HEK293 (cell line): ENCODE data around the gene SELENOI.

Source experiments
- ZIC2 ChIP-seq: fragments of 450-650 bp; formaldehyde crosslinking; IDR thresholded peaks from 2 replicates; pipeline ENCODE4 v1.5.1; 2016; ENCODE audit warnings: missing biosample characterization, missing genetic modification characterization
- ZNF2 ChIP-seq: fragments of 450-650 bp; formaldehyde crosslinking; IDR thresholded peaks from 2 replicates; pipeline ENCODE4 v1.5.1; 2016; ENCODE audit warnings: missing biosample characterization, missing genetic modification characterization
- ZNF76 ChIP-seq: fragments of 450-650 bp; formaldehyde crosslinking; IDR thresholded peaks from 2 replicates; pipeline ENCODE4; 2016; ENCODE audit warnings: low read depth, missing biosample characterization, missing genetic modification characterization, borderline replicate concordance

DNA sequence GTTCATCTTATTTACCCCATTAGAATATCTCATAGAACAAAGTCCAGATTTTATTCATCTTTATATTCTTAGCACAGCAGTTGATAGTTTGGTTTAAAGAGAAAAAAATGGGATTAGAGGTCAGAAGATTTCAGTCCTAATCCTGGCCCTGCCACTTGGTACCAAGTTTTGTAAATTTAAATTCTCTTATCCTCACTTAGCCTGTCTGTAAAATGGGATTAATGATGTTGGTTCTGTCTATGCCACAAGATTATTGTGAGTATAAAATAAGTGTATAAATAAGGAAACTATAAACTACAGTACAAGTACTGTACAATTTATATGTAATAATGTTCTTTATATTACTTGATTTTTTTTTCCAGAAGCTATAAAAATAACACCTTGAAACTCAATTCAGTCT, 38.7 kb downstream of the SELENOI start:
- TF ChIP-seq ZIC2 (no peak), ZNF2 (tag by site-specific recombination) (no peak), ZNF76 (tag by site-specific recombination) (no peak)
